ENCODE data around the gene LDLRAD2. TPM values are rescaled to one million over a fixed set of nuclear protein-coding genes. Genes with fewer than 3 reads are reported as not detected.

Gene LDLRAD2
- total RNA-seq, 1 donor from 2014 or later: 0.14 TPM

DNA sequence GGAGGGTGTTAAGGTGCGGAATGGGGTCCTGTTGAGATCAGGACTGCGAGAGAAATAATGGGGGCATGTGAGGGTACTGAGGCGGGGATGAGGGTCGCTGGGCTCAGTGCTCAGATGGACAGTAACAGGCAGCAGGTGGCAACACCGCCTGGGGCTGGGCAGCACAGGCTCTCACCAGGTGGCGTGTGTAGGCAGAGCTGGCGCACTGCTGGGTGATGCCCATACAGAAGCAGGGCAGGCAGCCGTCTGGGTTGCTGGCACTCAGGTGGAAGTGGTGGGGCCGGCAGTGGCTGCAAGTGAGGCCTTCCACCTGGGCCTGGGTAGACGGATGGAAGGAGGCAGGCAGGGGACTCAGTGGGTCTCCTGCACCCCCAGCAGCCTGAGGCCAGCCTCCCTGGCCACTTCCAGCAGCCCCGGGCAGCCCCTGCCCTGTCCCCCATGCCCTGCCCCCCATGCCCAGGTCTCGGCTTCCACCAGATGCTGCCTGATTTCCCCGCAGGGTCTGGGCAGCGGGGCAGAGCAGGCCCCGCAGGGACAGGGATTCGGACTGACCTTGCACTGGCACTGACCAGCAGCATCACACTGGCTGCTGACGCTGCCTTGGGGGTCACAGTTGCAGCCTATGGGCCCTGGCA is 60.5 kb downstream of the LDLRAD2 start:
- Histone ChIP-seq H3K4me1 (ENCODE audit: insufficient read depth, low read length) (peaks cover 13% of the 10 kb centered on the region), H3K79me2 (ENCODE audit: insufficient read depth, low read length) (no peaks in the 10 kb centered on the region), H3K27me3 (ENCODE audit: insufficient read depth, low read length) (no peaks in the 10 kb centered on the region), H3K4me3 (ENCODE audit: insufficient read depth, low read depth, low read length) (no peak overlapping the region), H2AFZ (ENCODE audit: low read depth, low read length) (no peak overlapping the region), H3K27ac (ENCODE audit: low read depth, low read length) (no peak overlapping the region), H3K36me3 (ENCODE audit: insufficient read depth, low read length) (peaks cover 12% of the 10 kb centered on the region), H3K4me2 (ENCODE audit: low read length) (no peak overlapping the region), H4K20me1 (ENCODE audit: insufficient read depth, low read length) (peaks cover 28% of the 10 kb centered on the region), H3K9me3 (ENCODE audit: insufficient read depth, low read depth, low read length) (no peaks in the 10 kb centered on the region), H3K9ac (ENCODE audit: low read length) (no peak overlapping the region)
- Mint-ChIP-seq H3K27ac (ENCODE audit: unreplicated experiment) (no peak overlapping the region), H3K9me3 (ENCODE audit: unreplicated experiment) (no peaks in the 10 kb centered on the region), H3K4me1 (ENCODE audit: low read depth, unreplicated experiment) (peaks cover 4% of the 10 kb centered on the region), H3K27me3 (ENCODE audit: low read depth, unreplicated experiment) (no peaks in the 10 kb centered on the region), H3K4me3 (ENCODE audit: unreplicated experiment) (no peak overlapping the region), H3K36me3 (ENCODE audit: low read depth, unreplicated experiment) (peaks cover 23% of the 10 kb centered on the region)
- no peak for DNase-seq (ENCODE audit: low read depth)
- no peak for FAIRE-seq
- TF ChIP-seq, protein P1, sequence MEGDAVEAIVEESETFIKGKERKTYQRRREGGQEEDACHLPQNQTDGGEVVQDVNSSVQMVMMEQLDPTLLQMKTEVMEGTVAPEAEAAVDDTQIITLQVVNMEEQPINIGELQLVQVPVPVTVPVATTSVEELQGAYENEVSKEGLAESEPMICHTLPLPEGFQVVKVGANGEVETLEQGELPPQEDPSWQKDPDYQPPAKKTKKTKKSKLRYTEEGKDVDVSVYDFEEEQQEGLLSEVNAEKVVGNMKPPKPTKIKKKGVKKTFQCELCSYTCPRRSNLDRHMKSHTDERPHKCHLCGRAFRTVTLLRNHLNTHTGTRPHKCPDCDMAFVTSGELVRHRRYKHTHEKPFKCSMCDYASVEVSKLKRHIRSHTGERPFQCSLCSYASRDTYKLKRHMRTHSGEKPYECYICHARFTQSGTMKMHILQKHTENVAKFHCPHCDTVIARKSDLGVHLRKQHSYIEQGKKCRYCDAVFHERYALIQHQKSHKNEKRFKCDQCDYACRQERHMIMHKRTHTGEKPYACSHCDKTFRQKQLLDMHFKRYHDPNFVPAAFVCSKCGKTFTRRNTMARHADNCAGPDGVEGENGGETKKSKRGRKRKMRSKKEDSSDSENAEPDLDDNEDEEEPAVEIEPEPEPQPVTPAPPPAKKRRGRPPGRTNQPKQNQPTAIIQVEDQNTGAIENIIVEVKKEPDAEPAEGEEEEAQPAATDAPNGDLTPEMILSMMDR (IDR thresholded peaks at IDR 0.05; ENCODE audit: insufficient read depth, low read depth, low read length): no peak
- no peak for TF ChIP-seq EZH2 (IDR thresholded peaks at IDR 0.05; ENCODE audit: insufficient read depth, low read length)

DNA sequence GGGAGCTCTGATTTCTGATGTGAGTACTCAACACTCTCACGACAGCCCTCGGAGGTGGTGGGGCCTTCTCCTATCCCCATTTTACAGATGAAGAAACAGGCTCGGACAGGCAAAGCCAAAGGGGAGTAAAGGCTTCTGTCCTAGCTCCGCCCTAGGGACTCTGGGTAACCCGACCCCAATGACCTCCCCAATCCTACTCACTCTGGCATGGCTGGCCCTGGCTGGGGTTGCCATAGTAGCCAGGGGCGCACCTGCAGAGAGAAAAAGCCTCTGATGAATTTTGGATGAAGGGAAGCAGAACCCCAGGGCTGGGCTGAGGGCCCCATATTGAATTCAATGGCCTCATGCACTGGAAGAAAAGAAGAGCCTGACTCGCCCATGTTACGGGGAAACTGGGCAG is 61.1 kb downstream of the LDLRAD2 start:
- DNase-seq (ENCODE audit: low read depth): no peak
- no peaks in the 10 kb centered on the region for H3K27me3 ChIP-seq (ENCODE audit: insufficient read depth, low read length)
- no peak overlapping the region for H3K4me3 ChIP-seq (ENCODE audit: insufficient read depth, low read depth, low read length)
- TF ChIP-seq EZH2 (IDR thresholded peaks at IDR 0.05; ENCODE audit: insufficient read depth, low read length): no peak
- TF ChIP-seq, protein P1 (IDR thresholded peaks at IDR 0.05; ENCODE audit: insufficient read depth, low read depth, low read length): no peak
- no peaks in the 10 kb centered on the region for H3K79me2 ChIP-seq (ENCODE audit: insufficient read depth, low read length)
- H3K9ac ChIP-seq (ENCODE audit: low read length): no peak overlapping the region
- H3K36me3 ChIP-seq (ENCODE audit: insufficient read depth, low read length): peaks cover 15% of the 10 kb centered on the region
- H3K4me2 ChIP-seq (ENCODE audit: low read length): no peak overlapping the region
- H2AFZ ChIP-seq (ENCODE audit: low read depth, low read length): no peak overlapping the region
- H3K4me1 ChIP-seq (ENCODE audit: insufficient read depth, low read length): peaks cover 13% of the 10 kb centered on the region
- no peak overlapping the region for H3K27ac Mint-ChIP-seq (ENCODE audit: unreplicated experiment)
- no peaks in the 10 kb centered on the region for H3K9me3 Mint-ChIP-seq (ENCODE audit: unreplicated experiment)
- peaks cover 27% of the 10 kb centered on the region for H4K20me1 ChIP-seq (ENCODE audit: insufficient read depth, low read length)
- peaks cover 4% of the 10 kb centered on the region for H3K4me1 Mint-ChIP-seq (ENCODE audit: low read depth, unreplicated experiment)
- no peak for FAIRE-seq
- no peak overlapping the region for H3K27ac ChIP-seq (ENCODE audit: low read depth, low read length)
- H3K4me3 Mint-ChIP-seq (ENCODE audit: unreplicated experiment): no peak overlapping the region
- H3K36me3 Mint-ChIP-seq (ENCODE audit: low read depth, unreplicated experiment): peaks cover 23% of the 10 kb centered on the region
- H3K9me3 ChIP-seq (ENCODE audit: insufficient read depth, low read depth, low read length): no peaks in the 10 kb centered on the region
- no peaks in the 10 kb centered on the region for H3K27me3 Mint-ChIP-seq (ENCODE audit: low read depth, unreplicated experiment)

DNA sequence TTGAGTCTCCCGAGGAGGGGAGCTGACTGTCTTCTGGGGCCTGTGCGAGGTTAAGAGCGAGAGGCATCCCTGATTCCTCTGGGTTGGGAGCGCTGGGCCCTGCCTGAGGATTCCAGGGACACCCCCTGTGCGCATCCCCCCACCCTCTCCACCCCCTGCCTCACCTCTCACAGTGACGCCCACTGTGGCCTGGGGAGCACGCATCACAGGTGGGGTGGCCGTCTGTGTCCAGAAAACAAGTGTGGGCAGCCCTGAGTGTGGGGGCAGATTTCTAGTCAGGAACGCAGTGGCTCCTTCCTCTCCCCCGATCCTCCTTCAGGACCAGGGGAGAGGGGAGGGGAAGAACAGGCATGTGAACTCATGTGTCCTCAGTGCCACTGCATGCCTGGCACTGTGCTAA is 61.7 kb downstream of the LDLRAD2 start:
- FAIRE-seq (no peak), DNase-seq (ENCODE audit: low read depth) (no peak)
- no peak overlapping the region for H3K4me3 ChIP-seq (ENCODE audit: insufficient read depth, low read depth, low read length)
- H3K4me1 Mint-ChIP-seq (ENCODE audit: low read depth, unreplicated experiment): peaks cover 4% of the 10 kb centered on the region
- peaks cover 21% of the 10 kb centered on the region for H3K36me3 Mint-ChIP-seq (ENCODE audit: low read depth, unreplicated experiment)
- peaks cover 21% of the 10 kb centered on the region for H4K20me1 ChIP-seq (ENCODE audit: insufficient read depth, low read length)
- H2AFZ ChIP-seq (ENCODE audit: low read depth, low read length): no peak overlapping the region
- H3K27me3 Mint-ChIP-seq (ENCODE audit: low read depth, unreplicated experiment): no peaks in the 10 kb centered on the region
- peaks cover 13% of the 10 kb centered on the region for H3K36me3 ChIP-seq (ENCODE audit: insufficient read depth, low read length)
- no peak overlapping the region for H3K9ac ChIP-seq (ENCODE audit: low read length)
- no peak overlapping the region for H3K27ac Mint-ChIP-seq (ENCODE audit: unreplicated experiment)
- no peak overlapping the region for H3K4me2 ChIP-seq (ENCODE audit: low read length)
- H3K27me3 ChIP-seq (ENCODE audit: insufficient read depth, low read length): no peaks in the 10 kb centered on the region
- H3K27ac ChIP-seq (ENCODE audit: low read depth, low read length): no peak overlapping the region
- H3K79me2 ChIP-seq (ENCODE audit: insufficient read depth, low read length): no peaks in the 10 kb centered on the region
- H3K9me3 ChIP-seq (ENCODE audit: insufficient read depth, low read depth, low read length): no peaks in the 10 kb centered on the region
- TF ChIP-seq EZH2 (IDR thresholded peaks at IDR 0.05; ENCODE audit: insufficient read depth, low read length): no peak
- TF ChIP-seq, protein P1 (IDR thresholded peaks at IDR 0.05; ENCODE audit: insufficient read depth, low read depth, low read length): no peak
- peaks cover 13% of the 10 kb centered on the region for H3K4me1 ChIP-seq (ENCODE audit: insufficient read depth, low read length)
- H3K9me3 Mint-ChIP-seq (ENCODE audit: unreplicated experiment): no peaks in the 10 kb centered on the region
- no peak overlapping the region for H3K4me3 Mint-ChIP-seq (ENCODE audit: unreplicated experiment)
